HUES6 (cell line): ENCODE measurements around the gene CTNND2.

Source experiments
- H3K27ac ChIP-seq: 2 replicates; pipeline ENCODE4 v1.7.0; 2013; ENCODE audit warnings: low read depth, mild to moderate bottlenecking, low read length, inconsistent platforms
- H3K27me3 ChIP-seq: 2 replicates; pipeline ENCODE4 v1.6.1; 2013; ENCODE audit warnings: low read length; ENCODE audit not compliant: control insufficient read depth, insufficient read depth
- H3K36me3 ChIP-seq: 2 replicates; pipeline ENCODE4 v1.6.1; 2013; ENCODE audit warnings: low read length; ENCODE audit not compliant: control insufficient read depth, insufficient read depth
- H3K4me1 ChIP-seq: 2 replicates; pipeline ENCODE4 v1.6.1; 2013; ENCODE audit warnings: low read length; ENCODE audit not compliant: control insufficient read depth, insufficient read depth
- H3K4me3 ChIP-seq: 2 replicates; pipeline ENCODE4 v1.5.1; 2013; ENCODE audit warnings: low read depth, low read length
- H3K9ac ChIP-seq: one replicate; pipeline ENCODE4 v1.6.1; 2013; ENCODE audit warnings: mild to moderate bottlenecking, low read length
- H3K9me3 ChIP-seq: 2 replicates; pipeline ENCODE4 v1.6.1; 2013; ENCODE audit warnings: low read depth, low read length; ENCODE audit not compliant: control insufficient read depth, insufficient read depth

Gene CTNND2

DNA sequence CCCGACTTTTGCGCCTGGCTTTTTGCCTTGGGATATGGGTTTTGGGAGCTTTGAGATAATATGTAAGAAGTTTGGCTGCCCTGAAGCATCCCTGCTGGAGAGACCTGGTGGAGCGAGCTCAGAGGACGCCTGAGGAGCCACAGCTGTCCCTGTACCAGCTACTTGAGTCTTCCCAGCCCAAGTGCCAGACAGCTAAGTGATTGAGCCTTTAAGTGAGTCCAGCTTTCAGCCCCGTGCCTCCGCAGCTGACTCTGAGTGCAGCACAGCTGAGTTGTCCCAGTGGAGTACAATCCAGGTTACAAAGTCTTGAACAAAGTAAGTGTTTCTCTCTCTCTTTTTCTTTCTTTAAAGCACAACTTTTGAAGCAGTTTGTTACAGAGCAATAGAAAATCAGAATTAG lies 939.4 kb downstream of the CTNND2 start:
- no peaks in the 10 kb centered on the region for H3K4me1 ChIP-seq
- H3K4me3 ChIP-seq, result no peak overlapping the region
- no peaks in the 10 kb centered on the region for H3K27me3 ChIP-seq
- 0 out of 2 replicates have a peak, but pooled peaks cover 4% of the 10 kb centered on the region for H3K9me3 ChIP-seq
- no peaks in the 10 kb centered on the region for H3K36me3 ChIP-seq
- no peak overlapping the region for H3K9ac ChIP-seq
- H3K27ac ChIP-seq, result no peak overlapping the region

DNA sequence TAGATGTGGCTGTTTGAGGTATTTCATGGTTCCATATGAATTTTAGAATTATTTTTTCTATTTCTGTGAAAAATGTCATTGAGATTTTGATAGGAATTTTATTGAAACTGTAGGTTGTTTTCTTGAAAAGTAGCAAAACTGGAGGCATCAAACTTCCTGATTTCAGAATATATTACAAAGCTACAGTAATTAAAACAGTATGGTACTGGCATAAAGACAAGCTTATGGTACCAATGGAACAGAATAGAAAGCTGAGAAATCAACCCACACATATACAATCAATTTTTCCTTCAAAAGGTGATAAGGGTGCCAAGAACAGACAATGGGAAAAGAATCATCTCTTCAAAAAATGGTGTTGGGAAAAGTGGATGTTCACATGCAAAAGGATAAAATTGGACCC lies 945.5 kb downstream of the CTNND2 start:
- Histone ChIP-seq H3K36me3 (no peaks in the 10 kb centered on the region), H3K27me3 (no peaks in the 10 kb centered on the region), H3K9ac (no peak overlapping the region), H3K9me3 (peaks cover 9% of the 10 kb centered on the region; the same call in 1 of the 2 replicates), H3K4me3 (no peak overlapping the region), H3K27ac (no peak overlapping the region), H3K4me1 (no peaks in the 10 kb centered on the region)

DNA sequence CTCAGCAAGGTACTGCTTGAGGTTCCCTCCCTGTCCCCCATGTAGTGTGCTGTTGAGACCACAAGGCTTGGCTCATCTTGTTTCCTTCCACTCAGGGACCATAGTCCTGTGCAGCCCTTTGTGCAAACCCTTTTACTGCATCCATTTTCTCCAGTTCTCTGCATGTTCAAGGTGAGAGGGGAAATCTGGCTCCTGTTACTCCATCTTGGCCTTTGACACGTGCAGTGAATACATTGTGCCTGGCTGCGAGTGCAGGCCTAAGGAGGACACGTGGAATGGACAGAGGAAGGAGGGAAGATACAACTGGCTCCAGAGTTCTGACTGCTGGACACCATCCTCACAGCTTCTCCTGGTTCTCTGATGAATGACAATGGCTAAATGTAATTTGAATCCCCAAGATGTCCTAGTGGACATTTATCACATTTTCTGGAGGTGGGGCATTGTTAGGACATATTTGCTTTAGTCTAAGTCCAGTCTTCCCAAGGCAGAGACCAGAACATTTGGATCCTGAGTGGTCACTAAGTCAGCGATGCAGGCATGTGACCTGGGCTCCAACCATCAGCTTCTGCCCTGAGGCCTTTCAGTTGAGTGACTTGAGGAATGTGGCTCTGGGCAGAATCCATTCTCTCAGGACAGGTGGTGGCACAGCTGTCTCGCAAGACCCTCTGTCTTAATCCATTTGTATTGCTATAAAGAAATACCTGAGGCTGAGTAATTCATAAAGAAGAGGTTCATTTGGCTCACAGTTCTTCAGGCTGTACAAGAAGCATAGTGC lies 954.2 kb downstream of the CTNND2 start:
- H3K27me3 ChIP-seq, result no peaks in the 10 kb centered on the region
- no peak overlapping the region for H3K4me3 ChIP-seq
- H3K36me3 ChIP-seq, result no peaks in the 10 kb centered on the region
- H3K9ac ChIP-seq, result no peak overlapping the region
- H3K27ac ChIP-seq, result no peak overlapping the region
- no peaks in the 10 kb centered on the region for H3K4me1 ChIP-seq
- no peaks in the 10 kb centered on the region for H3K9me3 ChIP-seq

DNA sequence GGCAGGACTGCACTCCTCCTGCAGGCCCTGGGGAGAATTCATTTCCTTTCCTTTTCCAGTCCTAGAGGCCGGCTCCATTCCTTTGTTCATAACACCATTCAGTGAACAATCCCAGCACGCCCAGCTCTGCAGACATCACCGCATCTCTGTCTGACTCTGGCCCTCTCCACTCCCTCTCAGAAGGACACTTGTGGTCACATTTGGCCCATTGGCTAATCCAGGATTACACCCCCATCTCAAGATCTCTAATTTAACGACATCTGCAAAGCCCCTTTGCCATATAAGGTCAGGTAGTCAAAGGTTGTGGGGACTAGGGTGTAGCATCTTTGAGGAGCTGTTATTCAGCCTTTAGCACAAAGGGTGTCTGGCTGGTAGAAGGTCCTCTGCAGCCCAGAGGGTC lies 958.2 kb downstream of the CTNND2 start:
- Histone ChIP-seq H3K4me1 (no peaks in the 10 kb centered on the region), H3K9ac (no peak overlapping the region), H3K4me3 (no peak overlapping the region), H3K9me3 (no peaks in the 10 kb centered on the region), H3K27me3 (no peaks in the 10 kb centered on the region), H3K36me3 (no peaks in the 10 kb centered on the region), H3K27ac (no peak overlapping the region)

DNA sequence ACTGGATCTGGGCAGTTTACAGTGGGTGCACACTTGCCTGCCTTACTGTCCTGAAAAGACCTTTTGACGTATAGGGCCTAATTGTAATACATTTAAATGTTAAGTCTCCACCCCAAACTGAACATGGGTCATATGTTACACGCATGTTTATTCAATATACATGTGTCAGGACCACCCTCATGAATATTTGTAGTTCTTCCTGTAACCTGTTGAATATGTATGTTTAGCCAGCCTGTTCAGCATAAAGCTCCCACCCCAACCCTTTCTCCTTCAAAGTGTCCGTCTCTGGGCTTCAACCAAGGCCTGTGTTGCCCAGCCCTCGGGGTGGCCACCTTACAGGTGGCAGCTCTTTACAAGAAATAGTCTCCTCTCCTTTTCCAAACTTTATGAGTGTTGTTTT lies 962.3 kb downstream of the CTNND2 start:
- Histone ChIP-seq H3K4me1 (no peaks in the 10 kb centered on the region), H3K4me3 (no peak overlapping the region), H3K27me3 (no peaks in the 10 kb centered on the region), H3K36me3 (no peaks in the 10 kb centered on the region), H3K9ac (no peak overlapping the region), H3K27ac (no peak overlapping the region), H3K9me3 (no peaks in the 10 kb centered on the region)

DNA sequence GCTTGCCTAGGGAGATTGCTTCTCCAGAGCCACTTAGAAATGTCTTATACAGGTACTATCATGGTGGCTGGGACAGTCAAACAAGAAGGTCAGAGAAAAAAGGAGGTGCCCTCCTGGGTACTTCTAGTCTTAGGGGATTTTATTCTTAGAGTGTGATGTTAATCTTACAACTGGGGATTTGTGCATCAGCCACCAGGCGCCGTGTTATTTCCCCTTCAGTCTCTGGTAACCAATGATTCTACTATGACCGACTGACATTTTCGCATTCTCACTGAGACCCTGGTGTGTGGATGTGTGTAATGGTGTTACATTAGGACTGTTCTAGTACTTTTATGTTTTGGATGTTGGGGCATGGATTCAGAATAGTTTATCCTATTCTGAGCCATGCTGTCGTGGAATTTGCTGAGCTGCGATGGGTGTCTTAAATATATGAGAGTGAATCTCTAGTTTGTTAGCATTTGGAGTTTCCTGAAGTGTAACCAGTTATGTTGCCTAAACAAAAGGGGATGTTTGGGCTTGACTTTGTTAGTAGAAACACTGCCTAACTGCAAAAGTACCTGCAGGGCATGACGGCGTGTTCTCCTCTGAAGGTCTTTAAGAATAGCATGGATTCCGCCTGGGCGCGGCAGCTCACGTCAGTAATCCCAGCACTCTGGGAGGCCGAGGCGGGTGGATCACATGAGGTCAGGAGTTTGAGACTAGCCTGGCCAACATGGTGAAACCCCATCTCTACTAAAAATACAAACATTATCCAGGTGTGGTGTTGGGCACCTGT lies 968.0 kb downstream of the CTNND2 start:
- no peak overlapping the region for H3K4me3 ChIP-seq
- H3K4me1 ChIP-seq, result peaks cover 6% of the 10 kb centered on the region; the same call in 1 of the 2 replicates
- H3K36me3 ChIP-seq, result no peaks in the 10 kb centered on the region
- H3K27ac ChIP-seq, result no peak overlapping the region
- H3K9me3 ChIP-seq, result no peaks in the 10 kb centered on the region
- H3K27me3 ChIP-seq, result no peaks in the 10 kb centered on the region
- no peak overlapping the region for H3K9ac ChIP-seq

DNA sequence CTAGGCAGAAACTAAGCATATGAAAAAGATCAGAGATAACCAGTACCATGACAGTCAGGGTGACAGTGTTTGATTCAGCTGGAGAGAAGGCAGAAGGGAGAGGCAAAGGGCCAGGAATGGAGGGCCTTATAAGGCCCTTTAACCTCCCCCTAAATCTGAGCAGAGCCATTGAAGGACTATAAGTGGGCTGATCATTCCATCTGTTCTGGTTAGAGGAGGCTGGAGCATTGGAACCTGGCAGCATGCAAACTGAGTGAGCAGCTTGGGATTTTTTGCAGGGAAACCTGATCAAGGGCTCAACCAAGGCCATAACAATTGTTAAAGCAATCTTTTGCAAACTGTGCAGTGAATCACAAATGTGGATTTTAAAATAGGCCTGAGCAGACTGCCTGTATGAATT lies 968.7 kb downstream of the CTNND2 start:
- no peaks in the 10 kb centered on the region for H3K36me3 ChIP-seq
- H3K9me3 ChIP-seq, result no peaks in the 10 kb centered on the region
- no peaks in the 10 kb centered on the region for H3K27me3 ChIP-seq
- H3K9ac ChIP-seq, result no peak overlapping the region
- H3K27ac ChIP-seq, result no peak overlapping the region
- peaks cover 6% of the 10 kb centered on the region; the same call in 1 of the 2 replicates for H3K4me1 ChIP-seq
- no peak overlapping the region for H3K4me3 ChIP-seq

DNA sequence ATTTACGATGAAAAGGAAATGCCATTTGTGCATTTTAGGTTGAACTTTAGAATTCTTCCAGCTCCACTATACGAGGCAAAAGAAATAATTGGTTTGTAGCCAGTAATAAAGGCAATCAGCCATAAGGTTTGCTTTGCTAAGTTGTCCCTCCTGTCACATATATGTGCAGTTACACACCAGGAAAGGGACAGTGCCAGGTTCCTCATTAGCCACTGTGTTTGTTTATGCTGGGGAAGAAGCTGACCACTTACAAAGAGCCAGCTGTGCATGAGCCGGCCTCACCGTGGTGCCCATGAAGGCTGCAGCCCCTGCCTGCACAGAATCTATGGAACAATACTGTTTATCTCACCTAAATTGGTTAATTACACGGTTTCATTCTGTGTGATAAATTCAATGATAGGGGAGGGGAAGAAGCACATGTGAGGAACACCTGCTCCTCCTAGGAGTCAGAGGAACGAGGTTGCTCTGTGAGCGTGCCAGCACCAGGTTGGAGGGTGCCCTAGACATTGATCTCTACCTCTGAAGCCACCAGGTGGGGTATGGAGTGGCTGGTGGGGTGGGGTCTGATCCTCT lies 969.4 kb downstream of the CTNND2 start:
- Histone ChIP-seq H3K36me3 (no peaks in the 10 kb centered on the region), H3K4me3 (no peak overlapping the region), H3K9me3 (no peaks in the 10 kb centered on the region), H3K4me1 (peaks cover 6% of the 10 kb centered on the region; the same call in 1 of the 2 replicates), H3K9ac (no peak overlapping the region), H3K27ac (no peak overlapping the region), H3K27me3 (no peaks in the 10 kb centered on the region)

DNA sequence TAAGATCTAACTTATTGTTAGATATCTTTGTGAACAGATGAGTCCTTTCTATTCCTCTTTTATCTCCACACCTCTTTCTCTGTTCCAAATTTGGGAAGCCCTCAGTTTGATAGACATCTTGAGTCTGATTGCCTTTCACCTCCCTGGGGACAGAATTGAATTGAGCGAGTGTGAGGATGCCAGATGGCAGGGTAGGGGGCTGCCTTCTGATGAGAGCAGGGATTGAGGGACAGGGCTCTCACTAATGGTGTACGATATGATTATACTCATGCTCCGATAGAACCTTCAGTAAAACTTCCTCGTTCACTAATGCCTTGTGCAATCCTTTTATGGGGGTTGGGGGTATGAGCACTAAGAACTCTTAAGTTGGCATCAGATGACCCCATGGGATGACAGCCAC lies 971.1 kb downstream of the CTNND2 start:
- Histone ChIP-seq H3K4me3 (no peak overlapping the region), H3K36me3 (no peaks in the 10 kb centered on the region), H3K9ac (no peak overlapping the region), H3K27ac (no peak overlapping the region), H3K4me1 (peaks cover 6% of the 10 kb centered on the region; the same call in 1 of the 2 replicates), H3K9me3 (no peaks in the 10 kb centered on the region), H3K27me3 (no peaks in the 10 kb centered on the region)

DNA sequence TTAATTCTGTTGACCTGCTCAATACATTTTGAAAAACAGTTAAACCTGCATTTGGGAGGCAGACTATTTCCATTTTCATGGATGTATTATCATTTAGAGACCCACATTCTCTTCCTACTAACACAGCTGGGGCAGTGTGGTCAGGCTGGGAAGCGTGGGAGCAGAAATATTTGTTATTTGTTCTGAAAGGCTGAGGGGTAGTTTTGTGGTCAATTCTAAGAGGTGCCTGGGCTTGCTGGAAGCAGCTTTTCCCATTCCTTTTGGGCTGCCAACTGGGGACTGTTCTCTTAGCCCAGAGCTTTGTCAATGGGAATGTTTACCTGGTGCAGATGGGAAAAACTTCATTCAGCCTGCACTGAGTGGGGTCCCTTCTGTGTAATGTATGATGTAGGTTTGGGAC lies 971.8 kb downstream of the CTNND2 start:
- Histone ChIP-seq H3K27ac (no peak overlapping the region), H3K4me1 (peaks cover 6% of the 10 kb centered on the region; the same call in 1 of the 2 replicates), H3K36me3 (no peaks in the 10 kb centered on the region), H3K9ac (no peak overlapping the region), H3K9me3 (peaks cover 2% of the 10 kb centered on the region; the same call in 1 of the 2 replicates), H3K27me3 (no peaks in the 10 kb centered on the region), H3K4me3 (no peak overlapping the region)

DNA sequence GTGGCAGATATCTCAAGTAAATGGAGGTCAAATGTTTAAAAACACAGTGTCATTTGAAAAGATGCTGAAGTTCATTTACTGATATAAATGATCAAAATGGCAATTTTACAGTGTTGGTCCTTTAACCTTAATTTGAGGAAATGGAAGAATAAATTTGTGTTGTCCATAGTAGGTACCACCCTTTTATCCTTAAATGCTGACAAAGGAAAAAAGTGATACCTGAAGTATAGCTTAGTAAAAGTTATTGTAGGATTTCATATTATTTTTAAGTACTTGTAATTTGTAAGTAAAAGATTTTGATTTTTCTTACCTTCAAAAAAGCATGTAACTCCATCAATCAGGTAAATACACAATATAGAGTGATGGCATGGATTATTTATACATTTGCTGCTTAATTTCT lies 976.6 kb downstream of the CTNND2 start:
- Histone ChIP-seq H3K27ac (no peak overlapping the region), H3K9ac (no peak overlapping the region), H3K4me3 (no peak overlapping the region), H3K27me3 (no peaks in the 10 kb centered on the region), H3K36me3 (no peaks in the 10 kb centered on the region), H3K9me3 (peaks cover 3% of the 10 kb centered on the region; the same call in 1 of the 2 replicates), H3K4me1 (peaks cover 4% of the 10 kb centered on the region; the same call in 1 of the 2 replicates)
